ENCODE measurements around the gene PRDM16.
A peak's percentile ranks its signal among the peaks of the same experiment; 100 is the strongest.

The PRDM16 gene

GRCh38 chr1:3053986-3054385 is 15.0 kb upstream of the PRDM16 start:
- no peak for DNase-seq (ENCODE audit: low spot score)

- no peak for DNase-seq (ENCODE audit: low spot score)
Measured at GRCh38 chr1:3054474-3054873, 14.5 kb upstream of the PRDM16 start.

- no peak for DNase-seq (ENCODE audit: low spot score)
Measured at GRCh38 chr1:3055051-3055450, 14.0 kb upstream of the PRDM16 start.

DNA sequence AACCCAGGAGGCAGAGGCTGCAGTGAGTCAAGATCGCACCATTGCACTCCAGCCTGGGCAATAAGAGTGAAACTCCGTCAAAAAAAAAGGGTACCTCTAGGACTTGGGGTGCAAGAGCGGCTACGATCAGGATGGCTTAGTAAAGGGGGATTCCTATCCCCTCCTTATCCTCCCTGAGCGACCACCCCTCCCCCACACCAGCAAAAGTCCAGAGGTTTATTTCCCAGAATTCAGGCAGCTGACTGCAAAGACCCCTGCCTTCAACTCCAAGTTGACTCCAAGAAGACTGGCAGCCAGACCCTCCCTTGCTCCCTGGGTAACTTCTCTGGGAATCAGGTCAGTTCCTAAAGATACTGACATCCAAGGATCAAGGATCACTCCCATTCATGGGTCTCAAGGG is 12.4 kb upstream of the PRDM16 start:
- no peak for DNase-seq (ENCODE audit: low spot score)

- no peak for DNase-seq (ENCODE audit: low spot score)
Measured at GRCh38 chr1:3058263-3059030, 10.6 kb upstream of the PRDM16 start.

DNA sequence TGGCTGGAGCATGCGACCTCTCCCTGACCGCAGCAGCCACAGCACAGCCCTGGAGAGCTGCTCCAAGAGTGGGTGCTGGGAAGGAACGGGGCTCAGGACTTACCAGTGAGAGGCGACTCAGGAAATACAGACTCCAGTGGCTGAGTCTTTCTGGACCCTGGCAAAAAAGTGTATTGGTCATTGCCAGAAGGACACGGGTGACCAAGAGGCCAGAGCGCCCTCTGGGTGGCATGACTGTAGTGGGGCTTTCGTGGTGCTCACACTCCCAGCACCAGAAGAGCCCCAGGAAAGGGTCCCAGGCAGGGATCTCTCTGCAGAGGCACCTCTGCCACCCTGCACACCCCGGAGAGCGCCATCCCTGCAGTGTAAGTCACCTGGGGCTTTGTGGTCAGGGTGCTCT is 8.9 kb upstream of the PRDM16 start:
- no peak for DNase-seq (ENCODE audit: low spot score)

DNA sequence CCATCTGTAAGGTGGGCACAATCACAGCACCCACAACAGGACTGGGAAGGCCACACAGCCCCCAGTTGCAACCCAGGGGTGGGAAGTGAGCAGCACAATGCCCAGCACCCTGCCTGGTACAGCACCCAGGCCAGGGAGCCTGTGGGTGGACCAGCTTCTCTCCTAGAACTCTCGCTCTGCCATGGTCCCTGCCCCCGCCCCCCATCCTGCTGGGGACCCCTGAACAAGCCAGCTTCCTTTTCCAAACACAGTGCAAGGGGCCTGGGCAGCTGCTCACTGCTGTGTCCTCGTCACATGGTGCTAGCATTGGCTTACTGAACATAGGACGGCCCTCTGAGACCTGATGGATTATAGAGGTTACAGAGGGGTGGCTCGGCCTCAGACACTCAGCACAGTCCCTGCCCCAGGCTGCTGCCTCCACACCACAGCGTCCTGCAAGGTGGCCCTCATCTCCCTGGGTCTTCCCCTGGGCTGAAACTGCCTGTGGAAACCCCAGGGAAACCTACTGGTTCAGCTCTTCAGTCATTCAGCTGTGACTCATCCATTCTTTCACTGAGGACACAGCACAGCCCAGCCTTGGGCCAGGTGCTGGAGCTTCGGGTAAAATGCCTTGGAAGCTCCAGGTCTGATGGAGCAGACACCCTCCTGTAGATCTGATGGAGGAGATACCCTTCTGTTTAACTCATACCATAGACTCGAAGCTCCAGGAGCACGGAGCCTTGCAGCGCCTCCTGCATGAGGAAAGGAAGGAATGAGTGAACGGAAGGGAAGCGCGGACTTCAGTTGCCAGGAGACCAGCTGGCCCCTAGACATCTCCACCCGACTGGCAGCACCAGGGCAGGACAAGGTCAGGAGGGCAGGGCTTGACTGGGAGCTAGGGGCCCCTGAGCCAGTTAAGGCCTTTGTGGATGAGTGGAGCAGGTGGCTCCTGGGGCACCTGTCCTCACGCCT is 8.1 kb upstream of the PRDM16 start:
- DNase-seq (ENCODE audit: low spot score), result peak; percentile 34

DNA sequence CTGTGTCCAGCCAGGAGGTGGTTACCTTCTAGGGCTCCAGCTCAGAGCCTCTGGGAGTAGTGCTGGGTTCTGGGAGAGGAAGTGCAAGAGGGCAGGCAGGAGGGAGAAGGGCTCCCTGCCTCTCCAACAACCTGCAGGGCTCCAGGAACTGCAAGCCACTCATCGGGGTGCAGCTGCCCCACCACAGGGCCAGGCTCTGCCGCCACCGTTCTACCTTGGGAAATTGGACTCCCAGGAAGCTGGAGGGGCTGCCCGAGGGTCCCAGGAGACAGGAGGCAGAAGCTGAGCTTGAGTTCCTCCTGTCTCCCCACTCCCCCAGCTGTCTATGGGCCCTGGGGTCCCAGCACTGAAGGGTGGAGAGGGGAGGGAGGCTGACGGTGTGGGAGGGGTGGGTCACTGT is 7.4 kb upstream of the PRDM16 start:
- no peak for DNase-seq (ENCODE audit: low spot score)

- no peak for DNase-seq (ENCODE audit: low spot score)
Measured at GRCh38 chr1:3061981-3062615, 6.9 kb upstream of the PRDM16 start.

GRCh38 chr1:3062616-3063378 is 6.2 kb upstream of the PRDM16 start:
- DNase-seq (ENCODE audit: low spot score), result no peak

DNA sequence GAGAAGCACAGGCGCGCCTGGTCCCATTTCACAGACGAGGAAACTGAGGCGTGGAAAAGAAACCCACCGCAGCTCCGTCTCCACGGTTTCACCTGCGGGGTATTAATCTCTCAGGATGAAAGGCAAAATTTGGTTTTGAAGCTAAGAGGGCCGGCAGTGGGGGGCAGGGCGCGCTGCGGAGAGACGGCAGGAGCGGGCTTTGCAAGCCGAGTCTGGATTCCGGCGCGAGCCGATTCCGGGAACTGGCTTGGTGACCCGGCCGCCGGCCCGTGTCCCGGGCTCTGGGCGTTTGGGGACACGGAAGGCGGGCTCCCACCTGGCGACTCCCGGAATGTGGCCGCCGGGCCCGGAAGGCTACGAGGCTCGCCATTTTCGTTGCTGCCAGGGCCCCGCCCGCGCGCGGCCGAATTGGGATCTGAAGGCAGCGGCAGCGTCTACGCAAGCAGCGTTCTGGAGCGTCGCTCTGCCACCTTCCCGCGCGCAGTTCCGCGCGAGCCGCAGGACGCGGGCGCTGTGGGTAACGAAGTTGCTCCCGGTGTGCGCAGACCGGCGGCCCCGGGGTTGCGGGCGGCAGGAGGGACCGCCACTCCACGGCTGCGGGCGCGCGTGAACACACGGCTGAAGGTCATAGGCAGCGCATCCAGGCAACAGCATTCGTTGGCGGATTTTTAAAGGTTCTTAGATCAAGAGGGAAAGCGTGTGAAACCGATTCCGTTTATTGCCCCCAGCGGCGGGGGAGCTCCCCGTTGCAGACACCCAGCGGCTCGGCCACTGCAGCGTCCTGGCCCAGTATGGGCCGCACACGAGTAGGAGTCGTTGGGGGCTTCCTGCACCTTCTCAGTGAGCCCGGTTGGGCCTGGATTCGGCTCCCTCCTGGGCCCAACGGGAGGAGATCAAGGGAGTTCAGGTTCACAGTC is 5.4 kb upstream of the PRDM16 start:
- no peak for DNase-seq (ENCODE audit: low spot score)

DNA sequence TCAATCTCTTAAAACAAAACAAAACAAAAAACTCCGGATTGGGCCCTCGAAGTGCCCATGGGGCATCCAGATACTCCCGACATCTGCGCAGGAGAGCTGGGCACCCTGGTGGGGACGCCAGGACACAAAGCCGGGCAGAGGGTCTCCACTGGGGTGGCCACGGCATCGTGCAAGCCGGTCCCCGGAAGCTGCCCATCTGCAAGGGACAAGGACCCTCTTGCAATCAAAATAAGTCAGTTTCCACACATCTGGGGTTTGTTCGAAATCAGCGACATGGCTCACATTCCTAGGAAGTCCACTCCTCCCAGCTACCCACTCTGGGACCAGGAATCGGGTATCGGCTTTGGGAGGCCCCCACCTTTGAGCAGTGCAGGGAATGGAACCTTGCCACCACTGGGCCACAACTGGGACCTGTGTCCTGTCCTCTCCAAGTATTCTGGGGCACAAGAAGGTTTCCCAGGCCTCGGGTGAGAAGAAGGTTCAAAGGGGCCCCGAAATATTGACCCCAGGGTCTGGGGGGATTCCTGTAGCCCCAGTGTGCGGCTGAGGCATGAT is 4.6 kb upstream of the PRDM16 start:
- no peak for DNase-seq (ENCODE audit: low spot score)

DNA sequence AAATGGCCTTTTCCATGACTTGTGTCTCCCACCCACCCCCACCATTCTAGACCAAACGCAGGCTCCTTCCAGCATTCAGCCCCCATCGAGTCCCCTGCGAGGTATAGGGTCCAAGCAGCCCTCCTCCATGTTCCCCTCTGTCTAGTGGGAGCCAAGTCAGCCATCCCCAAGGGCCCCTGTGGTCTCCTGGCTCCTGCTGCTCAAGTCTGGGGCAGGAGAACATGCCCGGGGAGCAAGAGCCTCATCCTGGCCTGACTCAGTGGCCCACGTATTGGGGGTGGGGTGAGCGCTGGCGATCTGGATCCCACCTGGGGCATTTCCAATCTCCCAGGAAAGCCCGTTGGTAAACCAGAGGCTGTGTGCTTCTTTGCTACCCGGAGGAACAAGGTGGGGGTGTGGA is 4.1 kb upstream of the PRDM16 start:
- DNase-seq (ENCODE audit: low spot score), result no peak

- DNase-seq (ENCODE audit: low spot score), result no peak
Measured at GRCh38 chr1:3065396-3065795, 3.6 kb upstream of the PRDM16 start.

GRCh38 chr1:3065797-3066196 is 3.2 kb upstream of the PRDM16 start:
- no peak for DNase-seq (ENCODE audit: low spot score)

- DNase-seq (ENCODE audit: low spot score), result no peak
Measured at GRCh38 chr1:3066250-3066711, 2.7 kb upstream of the PRDM16 start.

GRCh38 chr1:3066826-3067225 is 2.2 kb upstream of the PRDM16 start:
- no peak for DNase-seq (ENCODE audit: low spot score)

GRCh38 chr1:3067301-3067670 is 1.7 kb upstream of the PRDM16 start:
- no peak for DNase-seq (ENCODE audit: low spot score)

GRCh38 chr1:3067671-3068563 is 1.1 kb upstream of the PRDM16 start:
- no peak for DNase-seq (ENCODE audit: low spot score)

Data from RKO (cell line).